Neuronal stem cell (in vitro differentiated cells): Measurements from ENCODE around the gene KIT.

ENCODE experiments used
- DNase-seq: peaks from one replicate; pipeline ENCODE4 v3.0.0-alpha.2; 2013; ENCODE audit warnings: low spot score
- H2AFZ ChIP-seq: one replicate; pipeline ENCODE4 v1.6.1; 2013; ENCODE audit warnings: mild to moderate bottlenecking, low read length, inconsistent platforms
- H2AK5ac ChIP-seq: 2 replicates; pipeline ENCODE4 v1.6.1; 2013; ENCODE audit warnings: low read depth, mild to moderate bottlenecking, inconsistent platforms, low read length, moderate library complexity, mixed read lengths
- H2BK120ac ChIP-seq: 2 replicates; pipeline ENCODE4 v1.6.1; 2013; ENCODE audit warnings: low read depth, mild to moderate bottlenecking, inconsistent platforms, low read length, moderate library complexity, mixed read lengths
- H2BK12ac ChIP-seq: one replicate; pipeline ENCODE4 v1.6.1; 2013; ENCODE audit warnings: low read length, inconsistent platforms
- H2BK15ac ChIP-seq: 2 replicates; pipeline ENCODE4 v1.6.1; 2013; ENCODE audit warnings: mild to moderate bottlenecking, low read length, inconsistent platforms, mixed read lengths
- H2BK5ac ChIP-seq: one replicate; pipeline ENCODE4 v1.6.1; 2013; ENCODE audit warnings: inconsistent platforms, mild to moderate bottlenecking, low read length, moderate library complexity
- H3K14ac ChIP-seq: one replicate; pipeline ENCODE4 v1.6.1; 2013; ENCODE audit warnings: low read length, inconsistent platforms
- H3K18ac ChIP-seq: 2 replicates; pipeline ENCODE4 v1.6.1; 2013; ENCODE audit warnings: low read length, inconsistent platforms
- H3K23ac ChIP-seq: 2 replicates; pipeline ENCODE4 v1.6.1; 2013; ENCODE audit warnings: low read depth, mild to moderate bottlenecking, mixed read lengths, low read length, inconsistent platforms; ENCODE audit not compliant: poor library complexity
- H3K27ac ChIP-seq: replicated peaks from 3 replicates; pipeline ENCODE4 v1.5.1; 2013; ENCODE audit warnings: low read length, inconsistent platforms
- H3K27me3 ChIP-seq, 3 experiments: 2 replicates each; pipeline ENCODE4 v1.6.1; 2013; ENCODE audit warnings: low read length in 3 of 3, mild to moderate bottlenecking in 2 of 3, inconsistent platforms in 1 of 3, low read depth in 1 of 3, mixed read lengths in 1 of 3, moderate library complexity in 1 of 3; ENCODE audit not compliant: control insufficient read depth in 3 of 3, insufficient read depth in 3 of 3
- H3K36me3 ChIP-seq, 2 donors: replicated peaks in 1 of 2; 2 replicates each; pipeline ENCODE4 v1.6.1; 2013; ENCODE audit warnings: low read length in 2 of 2; ENCODE audit not compliant: control insufficient read depth in 2 of 2, insufficient read depth in 2 of 2
- H3K4ac ChIP-seq: 2 replicates; pipeline ENCODE4 v1.6.1; 2013; ENCODE audit warnings: inconsistent platforms, mild to moderate bottlenecking, low read length, moderate library complexity
- H3K4me1 ChIP-seq, 2 donors: 1 replicate in 1 of 2; 2 replicates in 1 of 2; pipeline ENCODE4 v1.6.1; 2013; ENCODE audit warnings: low read length in 2 of 2, low read depth in 1 of 2; ENCODE audit not compliant: control insufficient read depth in 2 of 2, insufficient read depth in 1 of 2
- H3K4me2 ChIP-seq: one replicate; pipeline ENCODE4 v1.6.1; 2013; ENCODE audit warnings: mild to moderate bottlenecking, low read length, inconsistent platforms; ENCODE audit not compliant: insufficient read depth, poor library complexity, severe bottlenecking
- H3K4me3 ChIP-seq, 2 donors: 2 replicates each; pipeline ENCODE4 v1.5.1; 2013; ENCODE audit warnings: low read length in 2 of 2, mild to moderate bottlenecking in 2 of 2, inconsistent platforms in 1 of 2, moderate library complexity in 1 of 2
- H3K79me1 ChIP-seq: one replicate; pipeline ENCODE4 v1.6.1; 2013; ENCODE audit warnings: low read depth, mild to moderate bottlenecking, inconsistent platforms, low read length, moderate library complexity
- H3K9ac ChIP-seq: one replicate; pipeline ENCODE4 v1.6.1; 2013; ENCODE audit warnings: mild to moderate bottlenecking, low read depth, low read length, inconsistent platforms; ENCODE audit not compliant: poor library complexity
- H3K9me3 ChIP-seq, 2 donors: replicated peaks in 1 of 2; 2 replicates each; pipeline versions ENCODE3 to v1.6.1; 2013; ENCODE audit warnings: low read length in 2 of 2, mild to moderate bottlenecking in 2 of 2, inconsistent platforms in 1 of 2, low read depth in 1 of 2, mixed read lengths in 1 of 2, moderate library complexity in 1 of 2; ENCODE audit not compliant: control insufficient read depth in 2 of 2, insufficient read depth in 1 of 2
- H4K8ac ChIP-seq: one replicate; pipeline ENCODE4 v1.6.1; 2013; ENCODE audit warnings: low read depth, mild to moderate bottlenecking, inconsistent platforms, low read length, moderate library complexity
- H4K91ac ChIP-seq: one replicate; pipeline ENCODE4 v1.6.1; 2013; ENCODE audit warnings: low read length, low read depth, mild to moderate bottlenecking, inconsistent platforms; ENCODE audit not compliant: poor library complexity
- WGBS, 2 donors: extraction: QIAGEN DNeasy Blood & Tissue Kit; methylation state at CpG; one replicate each; pipeline ENCODE4 v1.1.7; 2013; ENCODE audit warnings: missing lambda C conversion rate in 2 of 2, mixed read lengths in 1 of 2; ENCODE audit not compliant: insufficient read length in 2 of 2, insufficient replicate concordance in 1 of 2; ENCODE audit errors: extremely low coverage in 2 of 2; 5-methylcytosine and 5-hydroxymethylcytosine counted together

KIT gene

GRCh38 chr4:54779036-54779435, 121.3 kb downstream of the KIT start:
- H3K27ac ChIP-seq = no peak overlapping the region
- no CpG with 5 or more reads among the region's 2 CpGs for WGBS, 2 donors

GRCh38 chr4:54779476-54780148, 121.9 kb downstream of the KIT start:
- H3K27ac ChIP-seq = no peak overlapping the region
- no peak overlapping the region for H3K4me3 ChIP-seq
- H2BK5ac ChIP-seq = no peak overlapping the region
- H3K14ac ChIP-seq = no peak overlapping the region
- H3K79me1 ChIP-seq = no peaks in the 10 kb centered on the region
- no peak for DNase-seq
- H3K9me3 ChIP-seq = no peaks in the 10 kb centered on the region
- no peak overlapping the region for H2BK12ac ChIP-seq
- no peak overlapping the region for H2BK120ac ChIP-seq
- H3K4me1 ChIP-seq = peaks cover 0 to 2% of the 10 kb centered on the region in 2 donors
- no peak overlapping the region for H3K9ac ChIP-seq
- H3K18ac ChIP-seq = no peak overlapping the region
- no peak overlapping the region for H3K4ac ChIP-seq
- H4K8ac ChIP-seq = no peak overlapping the region
- H4K91ac ChIP-seq = no peak overlapping the region
- no CpG with 5 or more reads among the region's 2 CpGs for WGBS, 2 donors
- no peaks in the 10 kb centered on the region for H3K36me3 ChIP-seq
- H3K23ac ChIP-seq = no peak overlapping the region
- H2BK15ac ChIP-seq = no peak overlapping the region
- H3K4me2 ChIP-seq = no peak overlapping the region
- no peaks in the 10 kb centered on the region for H3K27me3 ChIP-seq
- no peak overlapping the region for H2AFZ ChIP-seq
- H2AK5ac ChIP-seq = no peak overlapping the region

More at GRCh38 chr4:54779036-54779435, 121.3 kb downstream of the KIT start:
- Histone ChIP-seq H3K27me3 (no peaks in the 10 kb centered on the region), H2BK5ac (no peak overlapping the region), H3K4me2 (no peak overlapping the region), H3K4ac (no peak overlapping the region), H3K36me3 (no peaks in the 10 kb centered on the region), H3K23ac (no peak overlapping the region), H4K8ac (no peak overlapping the region), H3K79me1 (no peaks in the 10 kb centered on the region), H3K9me3 (no peaks in the 10 kb centered on the region), H3K4me3 (no peak overlapping the region), H3K9ac (no peak overlapping the region), H2AK5ac (no peak overlapping the region), H4K91ac (no peak overlapping the region), H2BK12ac (no peak overlapping the region), H3K18ac (no peak overlapping the region), H2BK120ac (no peak overlapping the region), H2BK15ac (no peak overlapping the region), H3K4me1 (no peaks in the 10 kb centered on the region), H2AFZ (no peak overlapping the region), H3K14ac (no peak overlapping the region)
- DNase-seq = no peak

GRCh38 chr4:54780149-54780495, 122.4 kb downstream of the KIT start:
- H3K79me1 ChIP-seq = no peaks in the 10 kb centered on the region
- no peak overlapping the region for H3K27ac ChIP-seq
- H3K27me3 ChIP-seq = no peaks in the 10 kb centered on the region
- H3K4me2 ChIP-seq = no peak overlapping the region
- H3K4me3 ChIP-seq = no peak overlapping the region
- H3K14ac ChIP-seq = no peak overlapping the region
- H3K4me1 ChIP-seq = peaks cover 0 to 2% of the 10 kb centered on the region in 2 donors
- no peak overlapping the region for H2BK120ac ChIP-seq
- H2BK12ac ChIP-seq = no peak overlapping the region
- no peak overlapping the region for H4K91ac ChIP-seq
- H3K4ac ChIP-seq = no peak overlapping the region
- H2BK5ac ChIP-seq = no peak overlapping the region
- H2BK15ac ChIP-seq = no peak overlapping the region
- H3K36me3 ChIP-seq = no peaks in the 10 kb centered on the region
- no peak overlapping the region for H3K18ac ChIP-seq
- H3K9ac ChIP-seq = no peak overlapping the region
- no peak for DNase-seq
- H2AK5ac ChIP-seq = no peak overlapping the region
- H2AFZ ChIP-seq = peak overlapping the region; percentile 28
- H3K23ac ChIP-seq = no peak overlapping the region
- no peaks in the 10 kb centered on the region for H3K9me3 ChIP-seq
- no peak overlapping the region for H4K8ac ChIP-seq

- Histone ChIP-seq H3K79me1 (no peaks in the 10 kb centered on the region), H3K36me3 (no peaks in the 10 kb centered on the region), H3K4ac (no peak overlapping the region), H3K4me2 (no peak overlapping the region), H2BK15ac (no peak overlapping the region), H2BK12ac (no peak overlapping the region), H4K8ac (no peak overlapping the region), H2BK5ac (no peak overlapping the region), H3K9ac (no peak overlapping the region), H3K18ac (no peak overlapping the region), H2AFZ (no peak overlapping the region), H2BK120ac (no peak overlapping the region), H2AK5ac (no peak overlapping the region), H3K23ac (no peak overlapping the region), H3K27me3 (no peaks in the 10 kb centered on the region), H3K4me1 (peaks cover 0 to 2% of the 10 kb centered on the region in 2 donors), H3K4me3 (no peak overlapping the region), H4K91ac (no peak overlapping the region), H3K14ac (no peak overlapping the region), H3K27ac (no peak overlapping the region), H3K9me3 (no peaks in the 10 kb centered on the region)
- no CpG with 5 or more reads among the region's 4 CpGs for WGBS, 2 donors
- DNase-seq = no peak
These were observed 124.0 kb downstream of the KIT start for GRCh38 chr4:54781756-54782155.
